ENCODE results near the gene ANKRD63. TPM values are rescaled to one million over a fixed set of nuclear protein-coding genes. Genes with fewer than 3 reads are reported as not detected.
A peak's percentile ranks its signal among the peaks of the same experiment; 100 is the strongest.

Gene ANKRD63
- total and polyA plus RNA-seq, 9 of the 15 experiments (the other 6 are each of a cell fraction or from before 2014, with no cell fraction given) = 1.3 to 2.0 (median 1.8) TPM; not detected in 6

GRCh38 chr15:40239693-40240618 lies 42.9 kb downstream of the ANKRD63 start:
- in situ Hi-C loops (cut with MboI) (no loop called here), intact Hi-C loops (cut with micrococcal nuclease) (no loop called here)
- peaks cover 26 to 41% of the 10 kb centered on the region in 2 experiments; a peak in 4 of 5 replicates for H3K4me1 ChIP-seq (replicated peaks in 1 of 2; ENCODE audit: control insufficient read depth in 2 of 2, insufficient read depth in 2 of 2, low read length in 2 of 2)
- TF ChIP-seq STAT5A (IDR thresholded peaks at IDR 0.05; ENCODE audit: borderline replicate concordance, low read length) (no peak), KAT7 (CRISPR knock-in tag; IDR thresholded peaks at IDR 0.05; ENCODE audit: borderline replicate concordance) (peak; percentile 44; the same call in 1 of the 2 replicates)
- H2AFZ ChIP-seq (ENCODE audit: low read depth, low read length) = peak overlapping the region; percentile 75; the same call in 1 of the 2 replicates
- 0 out of 2 replicates have a peak, but pooled peaks cover 3% of the 10 kb centered on the region for H4K20me1 ChIP-seq (replicated peaks; ENCODE audit: control insufficient read depth, insufficient read depth, low read length)
- no peak overlapping the region for H3K27ac ChIP-seq (ENCODE audit: extremely low read depth, low read depth, low read length)
- peaks cover 0 to 7% of the 10 kb centered on the region in 2 experiments; a peak in 1 of 5 replicates for H3K27me3 ChIP-seq (ENCODE audit: control insufficient read depth in 2 of 2, insufficient read depth in 2 of 2, low read length in 2 of 2)
- no peak overlapping the region for H3K4me3 ChIP-seq
- BruUV-seq (replicated peaks) = no TSS peak
- FAIRE-seq = no peak
- CTCF ChIA-PET (ENCODE audit: low intra/inter-chr PET ratio) = no interaction called here
- no peaks in the 10 kb centered on the region for H3K9me3 ChIP-seq (replicated peaks; ENCODE audit: control insufficient read depth, insufficient read depth, low read depth, low read length)
- no peaks in the 10 kb centered on the region for H3K36me3 ChIP-seq (ENCODE audit: control insufficient read depth, insufficient read depth, low read length)
- POLR2A ChIA-PET = interaction anchor here (0.6 to 1.8 kb wide), 4 partner anchors 15 to 39 kb away, joined by 3 to 6 read pairs (median 3); no protein-coding TSS in a partner anchor
- H3K4me2 ChIP-seq (ENCODE audit: insufficient read depth, low read length) = peak overlapping the region; percentile 71
- no peak; the same call in 2 of the 3 replicates for ATAC-seq
- H3K79me2 ChIP-seq (ENCODE audit: control insufficient read depth, insufficient read depth, low read length) = no peaks in the 10 kb centered on the region
- H3K9me1 ChIP-seq (ENCODE audit: control insufficient read depth, insufficient read depth, low read length) = no peaks in the 10 kb centered on the region
- DNase-seq (ENCODE audit: extremely low read depth in 1 of 4, low spot score in 3 of 4) = peak in 1 of 4 experiments; percentile 7
- WGBS (ENCODE audit: insufficient coverage, low coverage, missing lambda C conversion rate) = 54% methylated on average over 16 of the region's 19 CpGs
- peak overlapping the region; percentile 10 to 84; a peak in 3 of 4 replicates for H3K9ac ChIP-seq (ENCODE audit: insufficient read depth in 1 of 2, low read depth in 2 of 2, low read length in 2 of 2)

DNA sequence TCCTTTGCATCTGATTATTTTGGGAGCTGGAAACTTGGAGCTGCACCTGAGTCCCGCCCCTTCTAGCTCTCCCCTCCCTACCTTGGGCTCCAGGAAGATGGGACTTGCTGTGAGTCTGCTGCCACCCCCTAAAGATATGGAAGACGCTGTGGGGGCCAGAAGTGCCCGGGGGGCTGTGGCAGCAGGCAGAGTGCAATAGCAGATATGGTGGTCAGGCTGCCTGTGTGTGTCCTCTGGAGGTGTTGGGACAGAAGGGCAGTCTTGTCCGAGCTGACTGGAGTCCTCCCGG lies 43.5 kb downstream of the ANKRD63 start:
- H3K9me1 ChIP-seq (ENCODE audit: control insufficient read depth, insufficient read depth, low read length) = no peaks in the 10 kb centered on the region
- CTCF ChIA-PET (ENCODE audit: low intra/inter-chr PET ratio) = no interaction called here
- H3K4me1 ChIP-seq (replicated peaks in 1 of 2; ENCODE audit: control insufficient read depth in 2 of 2, insufficient read depth in 2 of 2, low read length in 2 of 2) = peaks cover 32 to 46% of the 10 kb centered on the region in 2 experiments
- H3K9me3 ChIP-seq (replicated peaks; ENCODE audit: control insufficient read depth, insufficient read depth, low read depth, low read length) = no peaks in the 10 kb centered on the region
- peak overlapping the region; percentile 71 for H3K4me2 ChIP-seq (ENCODE audit: insufficient read depth, low read length)
- BruUV-seq (replicated peaks) = no TSS peak
- ATAC-seq (no peak; the same call in 2 of the 3 replicates), FAIRE-seq (no peak), DNase-seq (ENCODE audit: extremely low read depth in 1 of 4, low spot score in 3 of 4) (no peak)
- H3K9ac ChIP-seq (ENCODE audit: insufficient read depth in 1 of 2, low read depth in 2 of 2, low read length in 2 of 2) = peak overlapping the region; percentile 10 to 84; a peak in 3 of 4 replicates
- 16% methylated on average over 5 of the region's 5 CpGs for WGBS (ENCODE audit: insufficient coverage, low coverage, missing lambda C conversion rate)
- H2AFZ ChIP-seq (ENCODE audit: low read depth, low read length) = peak overlapping the region; percentile 75
- H3K79me2 ChIP-seq (ENCODE audit: control insufficient read depth, insufficient read depth, low read length) = no peaks in the 10 kb centered on the region
- peaks cover 0 to 7% of the 10 kb centered on the region in 2 experiments; a peak in 1 of 5 replicates for H3K27me3 ChIP-seq (ENCODE audit: control insufficient read depth in 2 of 2, insufficient read depth in 2 of 2, low read length in 2 of 2)
- H3K36me3 ChIP-seq (ENCODE audit: control insufficient read depth, insufficient read depth, low read length) = no peaks in the 10 kb centered on the region
- in situ Hi-C loops (cut with MboI) (no loop called here), intact Hi-C loops (cut with micrococcal nuclease) (no loop called here)
- 0 out of 2 replicates have a peak, but pooled peaks cover 3% of the 10 kb centered on the region for H4K20me1 ChIP-seq (replicated peaks; ENCODE audit: control insufficient read depth, insufficient read depth, low read length)
- TF ChIP-seq POLR2G (IDR thresholded peaks at IDR 0.05; ENCODE audit: low read depth, low read length) = 0 out of 2 replicates have a peak, but pooled peaks have one; percentile 1
- TF ChIP-seq, protein P1, sequence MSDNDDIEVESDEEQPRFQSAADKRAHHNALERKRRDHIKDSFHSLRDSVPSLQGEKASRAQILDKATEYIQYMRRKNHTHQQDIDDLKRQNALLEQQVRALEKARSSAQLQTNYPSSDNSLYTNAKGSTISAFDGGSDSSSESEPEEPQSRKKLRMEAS (CRISPR knock-in tag; IDR thresholded peaks at IDR 0.05) = 0 out of 2 replicates have a peak, but pooled peaks have one; percentile 11
- no peak for TF ChIP-seq AFF1 (IDR thresholded peaks at IDR 0.05; ENCODE audit: low read depth in 1 of 2, partially characterized antibody in 2 of 2)
- TF ChIP-seq ZEB2 (IDR thresholded peaks at IDR 0.05) = peak; percentile 0; the same call in 1 of the 2 replicates
- POLR2A ChIA-PET = interaction anchor here (0.6 to 1.3 kb wide), 6 partner anchors 16 to 49 kb away, joined by 3 to 5 read pairs (median 3); no protein-coding TSS in a partner anchor
- no peak overlapping the region for H3K27ac ChIP-seq (ENCODE audit: extremely low read depth, low read depth, low read length)
- peak overlapping the region; percentile 25 for H3K4me3 ChIP-seq

All from K562 (cell line).